K562 (cell line): ENCODE results near the gene HCN3. TPM values are rescaled to one million over a fixed set of nuclear protein-coding genes. Genes with fewer than 3 reads are reported as not detected.
A peak's percentile ranks its signal among the peaks of the same experiment; 100 is the strongest.

ENCODE experiments used
- ATAC-seq: fragments of 200-7000 bp; cut with Tn5 transposase; 3 replicates; pipeline ENCODE4 v1.9.1; 2020; ENCODE audit warnings: moderate library complexity
- BruUV-seq: library from RNA; stranded (reverse); fragments of 400-500 nt; replicated peaks from 2 replicates; lab custom pipeline; 2021; lab: Mats Ljungman, UMichigan
- CTCF ChIA-PET: fragments of 300-600 bp; formaldehyde crosslinking; extraction: SDS; loops from one replicate; lab custom pipeline; 2021; ENCODE audit warnings: low intra/inter-chr PET ratio; lab: Yijun Ruan, JAX
- POLR2A ChIA-PET: fragments of 300-600, 350-650 bp; sonication (Branson Sonifier 250); formaldehyde crosslinking; extraction: SDS; loops from one replicate; lab custom pipeline; 2021; ENCODE audit warnings: antibody characterized with exemption, inconsistent platforms; lab: Yijun Ruan, JAX
- DNase-seq, 4 experiments: peaks; one replicate each; pipeline versions ENCODE4 v3.0.0 to v3.0.0-alpha.2; 2011 to 2018; ENCODE audit warnings: low spot score in 3 of 4, mixed read lengths in 3 of 4; ENCODE audit errors: extremely low read depth in 1 of 4
- FAIRE-seq: peaks from 2 replicates; lab custom pipeline; 2011; peaks lifted over from hg19 to GRCh38; lab: Jason Lieb, UNC
- H2AFZ ChIP-seq: 2 replicates; pipeline ENCODE4 v1.6.0; 2011; ENCODE audit warnings: low read depth, low read length, control low read depth, inconsistent platforms
- H3K27ac ChIP-seq: fragments of 200-600 bp; 3 replicates; pipeline ENCODE4 v1.8.0; 2011; ENCODE audit warnings: low read depth, mild to moderate bottlenecking, control low read depth, inconsistent platforms, low read length, moderate library complexity, mixed read lengths; ENCODE audit errors: extremely low read depth
- H3K27me3 ChIP-seq, 2 experiments: fragments of 300-600 bp in 1 of 2; 2 replicates in 1 of 2; 3 replicates in 1 of 2; pipeline versions ENCODE4 v1.6.0 to v1.8.0; 2011; ENCODE audit warnings: inconsistent platforms in 2 of 2, low read length in 2 of 2, mild to moderate bottlenecking in 1 of 2, mixed read lengths in 1 of 2, moderate library complexity in 1 of 2; ENCODE audit not compliant: control insufficient read depth in 2 of 2, insufficient read depth in 2 of 2
- H3K36me3 ChIP-seq: fragments of 300-600 bp; 3 replicates; pipeline ENCODE4 v1.8.0; 2011; ENCODE audit warnings: mild to moderate bottlenecking, low read length, inconsistent platforms; ENCODE audit not compliant: control insufficient read depth, insufficient read depth
- H3K4me1 ChIP-seq, 2 experiments: fragments of 200-600 bp in 1 of 2; replicated peaks in 1 of 2; 2 replicates in 1 of 2; 3 replicates in 1 of 2; pipeline versions ENCODE4 v1.5.1 to v1.8.0; 2011; ENCODE audit warnings: inconsistent platforms in 2 of 2, low read length in 2 of 2, mild to moderate bottlenecking in 1 of 2, mixed read lengths in 1 of 2, moderate library complexity in 1 of 2; ENCODE audit not compliant: control insufficient read depth in 2 of 2, insufficient read depth in 2 of 2
- H3K4me2 ChIP-seq: 2 replicates; pipeline ENCODE4 v1.6.1; 2011; ENCODE audit warnings: low read length, control low read depth, inconsistent platforms, mixed read lengths; ENCODE audit not compliant: insufficient read depth
- H3K4me3 ChIP-seq: fragments of 200-600 bp; sonication (generic), shearing (Covaris generic); 2 replicates; pipeline ENCODE4 v1.5.1; 2016; ENCODE audit warnings: control low read depth, inconsistent platforms
- H3K79me2 ChIP-seq: fragments of 200-600 bp; 3 replicates; pipeline ENCODE4 v1.8.0; 2011; ENCODE audit warnings: low read length, inconsistent platforms; ENCODE audit not compliant: control insufficient read depth, insufficient read depth
- H3K9ac ChIP-seq, 2 experiments: 2 replicates each; pipeline versions ENCODE4 v1.6.0 to v1.6.1; 2011; ENCODE audit warnings: low read depth in 2 of 2, low read length in 2 of 2, control low read depth in 1 of 2, inconsistent platforms in 1 of 2, mild to moderate bottlenecking in 1 of 2, mixed read lengths in 1 of 2; ENCODE audit not compliant: insufficient read depth in 1 of 2
- H3K9me1 ChIP-seq: one replicate; pipeline ENCODE4 v1.6.0; 2011; ENCODE audit warnings: inconsistent platforms, mild to moderate bottlenecking, low read length, moderate library complexity; ENCODE audit not compliant: control insufficient read depth, insufficient read depth
- H3K9me3 ChIP-seq: replicated peaks from 2 replicates; pipeline ENCODE4 v1.5.1; 2011; ENCODE audit warnings: low read depth, low read length, inconsistent platforms; ENCODE audit not compliant: control insufficient read depth, insufficient read depth
- H4K20me1 ChIP-seq: replicated peaks from 2 replicates; pipeline ENCODE4 v1.6.1; 2011; ENCODE audit warnings: low read length, inconsistent platforms, mixed read lengths; ENCODE audit not compliant: control insufficient read depth, insufficient read depth
- ATF3 ChIP-seq, 2 experiments: fragments of 450-650 bp in 1 of 2; sonication (generic) in 1 of 2; formaldehyde crosslinking in 1 of 2; IDR thresholded peaks in 1 of 2; conservative IDR thresholded peaks in 1 of 2; 2 replicates each; pipeline versions ENCODE4 v1.6.1 to v1.8.1; 2016 to 2023; ENCODE audit warnings: mild to moderate bottlenecking in 2 of 2, moderate library complexity in 2 of 2, inconsistent platforms in 1 of 2, missing genetic modification reagents in 1 of 2
- CREM ChIP-seq: IDR thresholded peaks from 2 replicates; pipeline ENCODE4 v1.6.1; 2014; ENCODE audit warnings: antibody characterized with exemption, low read depth
- GTF2E2 ChIP-seq: fragments of 200-800 bp; sonication (Bioruptor generic); IDR thresholded peaks from 2 replicates; pipeline ENCODE4 v1.6.1; 2016; ENCODE audit warnings: missing genetic modification characterization, missing compliant biosample characterization
- HNRNPH1 ChIP-seq: fragments of 200-400 bp; formaldehyde crosslinking; optimal IDR thresholded peaks from 2 replicates; pipeline ENCODE3; 2017; ENCODE audit warnings: low read depth, mild to moderate bottlenecking, low read length, moderate library complexity
- HOXB6 ChIP-seq: fragments of 250-450 bp; sonication (Bioruptor Pico); IDR thresholded peaks from 2 replicates; pipeline ENCODE4 v1.5.1; 2022; ENCODE audit warnings: mild to moderate bottlenecking, borderline replicate concordance
- SAP30 ChIP-seq: fragments of 200-600 bp; sonication (generic); IDR thresholded peaks from 2 replicates; pipeline ENCODE4 v1.6.1; 2012; ENCODE audit warnings: borderline replicate concordance, low read depth, mild to moderate bottlenecking, moderate library complexity, low read length, control low read depth, inconsistent platforms; ENCODE audit not compliant: insufficient read depth, poor library complexity, severe bottlenecking
- ZBTB7A ChIP-seq: IDR thresholded peaks from 2 replicates; pipeline ENCODE4 v1.6.1; 2011; ENCODE audit warnings: low read depth, mild to moderate bottlenecking, low read length, moderate library complexity, borderline replicate concordance; ENCODE audit not compliant: control insufficient read depth
- ZNF740 ChIP-seq, 3 experiments: fragments of 200-800 bp in 1 of 3; sonication (Bioruptor generic) in 1 of 3; sonication (generic) in 1 of 3; formaldehyde crosslinking in 1 of 3; IDR thresholded peaks; 2 replicates each; pipeline versions ENCODE4 v1.6.1 to v1.8.0; 2016 to 2022; ENCODE audit warnings: mild to moderate bottlenecking in 2 of 3, missing compliant biosample characterization in 2 of 3, missing genetic modification characterization in 2 of 3, missing genetic modification reagents in 1 of 3
- WGBS: fragments of 100-300 bp; shearing (Covaris generic); methylation state at CpG from one replicate; pipeline ENCODE4 v1.1.6; 2016; ENCODE audit warnings: low coverage, mixed read lengths; ENCODE audit not compliant: insufficient coverage; ENCODE audit errors: missing lambda C conversion rate; 5-methylcytosine and 5-hydroxymethylcytosine counted together
- in situ Hi-C: fragments of 300-500 bp; cut with MboI; formaldehyde crosslinking; loops from 4 replicates; pipeline ENCODE4 v1.15.0; 2018; ENCODE audit warnings: inconsistent platforms, mixed read lengths
- intact Hi-C: fragments of 100-400 bp; cut with micrococcal nuclease; formaldehyde crosslinking; loops from 2 replicates; pipeline ENCODE4 v1.14.2; 2022
- polyA plus RNA-seq, 8 experiments: library from polyadenylated mRNA; depleted of rRNA in 4 of 8; stranded (reverse) in 5 of 8; unstranded in 3 of 8; fragments of >200 nt; fragmentation: Nextera tagmentation in 2 of 8; fragmentation: Illumina TruSeq in 1 of 8; extraction: Ambion mirVana in 2 of 8; extraction: Trizol in 1 of 8; gene quantifications; 2 replicates each; pipeline versions ENCODE4 v1.2.1 to v1.2.3, GENCODE V29; 2011 to 2014; ENCODE audit warnings: inconsistent platforms in 1 of 8, missing spikeins in 1 of 8
- total RNA-seq, 7 experiments: library from RNA; depleted of rRNA in 6 of 7; stranded (reverse); fragments of >200 nt in 6 of 7; fragmentation: Illumina TruSeq in 2 of 7; extraction: Trizol in 2 of 7; gene quantifications; 2 replicates each; pipeline versions ENCODE4 v1.2.1 to v1.2.3, GENCODE V29; 2011 to 2021; ENCODE audit warnings: low replicate concordance in 1 of 7

HCN3 gene
- total and polyA plus RNA-seq, 9 of the 15 experiments (the other 6 are each of a cell fraction or from before 2014, with no cell fraction given), result 0.91 to 9.7 (median 3.9) TPM

- Histone ChIP-seq H3K9ac (peak overlapping the region in 1 of 2 experiments; percentile 95; a peak in 2 of 4 replicates), H3K4me3 (peak overlapping the region; percentile 60), H3K4me1 (peaks cover 17 to 67% of the 10 kb centered on the region in 2 experiments; a peak in 4 of 5 replicates), H4K20me1 (peaks cover 14% of the 10 kb centered on the region), H3K27ac (peak overlapping the region; percentile 68; the same call in 1 of the 3 replicates), H3K36me3 (peaks cover 53% of the 10 kb centered on the region), H2AFZ (no peak overlapping the region; the same call in 1 of the 2 replicates), H3K9me3 (no peaks in the 10 kb centered on the region), H3K9me1 (peaks cover 4% of the 10 kb centered on the region), H3K4me2 (peak overlapping the region; percentile 50), H3K27me3 (no peaks in the 10 kb centered on the region), H3K79me2 (peaks cover 19% of the 10 kb centered on the region)
- DNase-seq, result peak in 1 of 4 experiments; percentile 35
- 18% methylated on average over 21 of the region's 28 CpGs for WGBS
- intact Hi-C loops (loop anchor here (2.0 to 10.0 kb wide), 2 partner anchors 14 to 272 kb away; partner anchors contain the start of gene FDPS), in situ Hi-C loops (loop anchor here (25.0 kb wide), 1 partner anchor 1415 kb away; the partner anchor contains the start of genes ISG20L2, METTL25B and MRPL24)
- ChIA-PET CTCF (interaction anchor here (1.9 to 5.0 kb wide), 2 partner anchors 45 to 71 kb away, joined by 12 to 38 read pairs; partner anchors contain the start of gene HCN3), POLR2A (interaction anchor here (0.6 to 5.7 kb wide), 9 partner anchors 20 to 669 kb away, joined by 3 to 30 read pairs (median 4); partner anchors contain the start of genes CLK2, ENTREP3 and HCN3)
- TF ChIP-seq CREM, result peak; percentile 48
- peak; percentile 20 for TF ChIP-seq SAP30
- TF ChIP-seq ZBTB7A, result peak; percentile 49; the same call in 1 of the 2 replicates
- TF ChIP-seq HNRNPH1, result no peak
- no peak for TF ChIP-seq HOXB6 (CRISPR knock-in tag)
- TF ChIP-seq ATF3 (IDR thresholded peaks at IDR 0.05), result peak; percentile 54
- no peak for TF ChIP-seq ATF3 (CRISPR knock-in tag; conservative IDR thresholded peaks at IDR 0.05)
- 0 out of 2 replicates have a peak, but pooled peaks have one; percentile 43 for TF ChIP-seq ZNF740 (CRISPR knock-in tag; IDR thresholded peaks at IDR 0.05)
- TF ChIP-seq ZNF740 (tag; IDR thresholded peaks at IDR 0.05), result no peak
- TF ChIP-seq GTF2E2 (tag), result no peak; the same call in 1 of the 2 replicates
- ATAC-seq, result no peak
- BruUV-seq, result no TSS peak
- no peak for FAIRE-seq
Observed at GRCh38 chr1:155322571-155322952, 45.3 kb downstream of the HCN3 start.
